Mesenchymal stem cell (in vitro differentiated cells and primary cell): Measurements from ENCODE around the gene RPS28.

Source experiments
- DNase-seq: peaks from one replicate; pipeline ENCODE4 v3.0.0-alpha.2; 2013
- H2AFZ ChIP-seq: one replicate; pipeline ENCODE4 v1.6.1; 2013; ENCODE audit warnings: low read depth, mild to moderate bottlenecking, control low read depth, inconsistent platforms, low read length, moderate library complexity
- H2AK5ac ChIP-seq: 2 replicates; pipeline ENCODE4 v1.6.1; 2013; ENCODE audit warnings: low read length, moderate library complexity, mild to moderate bottlenecking, inconsistent platforms; ENCODE audit not compliant: severe bottlenecking
- H2BK120ac ChIP-seq: one replicate; pipeline ENCODE4 v1.6.1; 2013; ENCODE audit warnings: low read depth, mild to moderate bottlenecking, inconsistent platforms, low read length, moderate library complexity
- H2BK12ac ChIP-seq, 2 experiments: one replicate each; pipeline ENCODE4 v1.6.1; 2013; ENCODE audit warnings: inconsistent platforms in 2 of 2, low read length in 2 of 2, mild to moderate bottlenecking in 2 of 2, moderate library complexity in 2 of 2, control low read depth in 1 of 2
- H2BK15ac ChIP-seq: one replicate; pipeline ENCODE4 v1.6.1; 2013; ENCODE audit warnings: mild to moderate bottlenecking, low read depth, inconsistent platforms; ENCODE audit not compliant: poor library complexity, severe bottlenecking
- H2BK5ac ChIP-seq: 2 replicates; pipeline ENCODE4 v1.6.1; 2013; ENCODE audit warnings: low read depth, mild to moderate bottlenecking, low read length, control low read depth, inconsistent platforms; ENCODE audit not compliant: poor library complexity, severe bottlenecking
- H3K14ac ChIP-seq, 2 experiments: one replicate each; pipeline ENCODE4 v1.6.1; 2013; ENCODE audit warnings: inconsistent platforms in 2 of 2, low read length in 2 of 2, control low read depth in 1 of 2, mild to moderate bottlenecking in 1 of 2, moderate library complexity in 1 of 2
- H3K18ac ChIP-seq, 2 experiments: one replicate each; pipeline ENCODE4 v1.6.1; 2013; ENCODE audit warnings: inconsistent platforms in 2 of 2, low read length in 2 of 2, control low read depth in 1 of 2, low read depth in 1 of 2, mild to moderate bottlenecking in 1 of 2
- H3K23ac ChIP-seq, 2 experiments: one replicate each; pipeline ENCODE4 v1.6.1; 2013; ENCODE audit warnings: inconsistent platforms in 2 of 2, low read length in 2 of 2, mild to moderate bottlenecking in 2 of 2, moderate library complexity in 2 of 2, control low read depth in 1 of 2
- H3K27ac ChIP-seq: 2 replicates; pipeline ENCODE4 v1.5.1; 2013; ENCODE audit warnings: mild to moderate bottlenecking, moderate library complexity, low read length, control low read depth, inconsistent platforms; ENCODE audit not compliant: poor library complexity, severe bottlenecking
- H3K27me3 ChIP-seq, 2 experiments: 2 replicates each; pipeline versions ENCODE4 v1.6.1 to v1.7.0; 2013; ENCODE audit warnings: low read length in 2 of 2, mild to moderate bottlenecking in 2 of 2, moderate library complexity in 2 of 2, control low read depth in 1 of 2, inconsistent platforms in 1 of 2; ENCODE audit not compliant: control insufficient read depth in 1 of 2, insufficient read depth in 1 of 2
- H3K36me3 ChIP-seq, 2 experiments: 2 replicates each; pipeline versions ENCODE4 v1.6.1 to v1.7.0; 2013; ENCODE audit warnings: low read length in 2 of 2, control low read depth in 1 of 2, inconsistent platforms in 1 of 2, low read depth in 1 of 2, mild to moderate bottlenecking in 1 of 2; ENCODE audit not compliant: insufficient read depth in 2 of 2, control insufficient read depth in 1 of 2
- H3K4ac ChIP-seq, 2 experiments: one replicate each; pipeline ENCODE4 v1.6.1; 2013; ENCODE audit warnings: inconsistent platforms in 2 of 2, low read length in 2 of 2, mild to moderate bottlenecking in 2 of 2, moderate library complexity in 2 of 2, control low read depth in 1 of 2, low read depth in 1 of 2
- H3K4me1 ChIP-seq: 2 replicates; pipeline ENCODE4 v1.6.1; 2013; ENCODE audit warnings: low read depth, low read length, control low read depth; ENCODE audit not compliant: control insufficient read depth, insufficient read depth
- H3K4me2 ChIP-seq: 2 replicates; pipeline ENCODE4 v1.6.1; 2013; ENCODE audit warnings: low read length, mild to moderate bottlenecking, inconsistent platforms; ENCODE audit not compliant: poor library complexity, severe bottlenecking
- H3K4me3 ChIP-seq, 2 experiments: 2 replicates each; pipeline versions ENCODE4 v1.5.1 to v1.7.0; 2013; ENCODE audit warnings: low read length in 2 of 2, mild to moderate bottlenecking in 2 of 2, control low read depth in 1 of 2, low read depth in 1 of 2; ENCODE audit not compliant: insufficient read depth in 1 of 2
- H3K79me1 ChIP-seq: replicated peaks from 2 replicates; pipeline ENCODE4 v1.6.1; 2013; ENCODE audit warnings: mild to moderate bottlenecking, control low read depth, low read length, inconsistent platforms; ENCODE audit not compliant: poor library complexity, severe bottlenecking
- H3K9ac ChIP-seq: 2 replicates; pipeline ENCODE4 v1.7.0; 2013; ENCODE audit warnings: mild to moderate bottlenecking, low read length, moderate library complexity
- H3K9me3 ChIP-seq: 2 replicates; pipeline ENCODE4 v1.7.0; 2013; ENCODE audit warnings: mild to moderate bottlenecking, low read length; ENCODE audit not compliant: control insufficient read depth
- H4K8ac ChIP-seq: one replicate; pipeline ENCODE4 v1.6.1; 2013; ENCODE audit warnings: inconsistent platforms, mild to moderate bottlenecking, low read length, moderate library complexity
- H4K91ac ChIP-seq: one replicate; pipeline ENCODE4 v1.6.1; 2013; ENCODE audit warnings: mild to moderate bottlenecking, low read length, inconsistent platforms
- WGBS: methylation state at CpG from one replicate; pipeline ENCODE4 v1.1.7; 2013; ENCODE audit warnings: mixed read lengths; 5-methylcytosine and 5-hydroxymethylcytosine counted together

RPS28 gene

GRCh38 chr19:8371011-8371804 lies 49.9 kb downstream of the RPS28 start:
- H3K9ac ChIP-seq: peak overlapping the region; percentile 51
- no peaks in the 10 kb centered on the region for H3K9me3 ChIP-seq
- H3K23ac ChIP-seq: no peak overlapping the region
- H3K27ac ChIP-seq: no peak overlapping the region
- H2BK5ac ChIP-seq: no peak overlapping the region
- no peak overlapping the region for H3K4me3 ChIP-seq
- peaks cover 38% of the 10 kb centered on the region for H3K4me1 ChIP-seq
- H3K18ac ChIP-seq: peak overlapping the region; percentile 28 to 31
- H2AK5ac ChIP-seq: peak overlapping the region; percentile 80
- peaks cover 14% of the 10 kb centered on the region for H3K79me1 ChIP-seq
- H3K27me3 ChIP-seq: no peaks in the 10 kb centered on the region
- 87% methylated on average over 27 of the region's 28 CpGs for WGBS
- H2BK15ac ChIP-seq: peak overlapping the region; percentile 68
- H2BK120ac ChIP-seq: peak overlapping the region; percentile 61
- H2BK12ac ChIP-seq: peak overlapping the region; percentile 1 to 28
- H3K36me3 ChIP-seq: peaks cover 59 to 62% of the 10 kb centered on the region in 2 experiments
- no peak for DNase-seq
- no peak overlapping the region for H2AFZ ChIP-seq
- peak overlapping the region; percentile 69 for H4K8ac ChIP-seq
- no peak overlapping the region for H3K14ac ChIP-seq
- no peak overlapping the region for H3K4me2 ChIP-seq
- H3K4ac ChIP-seq: peak overlapping the region in 1 of 2 experiments; percentile 46
- peak overlapping the region; percentile 54 for H4K91ac ChIP-seq
